HepG2 (cell line): ENCODE data around the gene FUT6. TPM values are rescaled to one million over a fixed set of nuclear protein-coding genes. Genes with fewer than 3 reads are reported as not detected.

Source experiments
- ATAC-seq: fragments of 200-7000 bp; cut with Tn5 transposase; 3 replicates; pipeline ENCODE4 v1.9.1; 2020; ENCODE audit warnings: mild to moderate bottlenecking, moderate library complexity
- BruUV-seq: library from RNA; stranded (reverse); fragments of 400-500 nt; replicated peaks from 2 replicates; lab custom pipeline; 2021; lab: Mats Ljungman, UMichigan
- CTCF ChIA-PET: fragments of 300-600 bp; formaldehyde crosslinking; extraction: SDS; loops from one replicate; lab custom pipeline; 2021; ENCODE audit warnings: low total read pairs, inconsistent platforms, low intra/inter-chr PET ratio; lab: Yijun Ruan, JAX
- POLR2A ChIA-PET: fragments of 350-600 bp; sonication (Branson Sonifier 250); formaldehyde crosslinking; loops from one replicate; lab custom pipeline; 2020; ENCODE audit warnings: antibody characterized with exemption, inconsistent platforms; lab: Yijun Ruan, JAX
- DNase-seq: peaks from one replicate; pipeline ENCODE4 v3.0.0-alpha.2; 2015; ENCODE audit warnings: low spot score
- FAIRE-seq: peaks from 3 replicates; lab custom pipeline; 2011; peaks lifted over from hg19 to GRCh38; lab: Jason Lieb, UNC
- H2AFZ ChIP-seq: one replicate; pipeline ENCODE4 v1.6.1; 2011; ENCODE audit warnings: low read length, inconsistent platforms
- H3K27ac ChIP-seq: fragments of 300-600 bp; 3 replicates; pipeline ENCODE4 v1.8.0; 2011; ENCODE audit warnings: mixed run types, mild to moderate bottlenecking, mixed read lengths, low read length, inconsistent platforms; ENCODE audit not compliant: insufficient read depth; ENCODE audit errors: extremely low read length
- H3K27me3 ChIP-seq, 2 experiments: fragments of 200-600 bp in 1 of 2; 2 replicates in 1 of 2; 3 replicates in 1 of 2; pipeline versions ENCODE4 v1.6.0 to v1.8.0; 2011; ENCODE audit warnings: low read length in 2 of 2, mild to moderate bottlenecking in 2 of 2, moderate library complexity in 2 of 2, inconsistent platforms in 1 of 2; ENCODE audit not compliant: insufficient read depth in 2 of 2, control insufficient read depth in 1 of 2
- H3K36me3 ChIP-seq, 2 experiments: fragments of 200-600 bp in 1 of 2; replicated peaks in 1 of 2; 2 replicates in 1 of 2; 3 replicates in 1 of 2; pipeline versions ENCODE4 v1.5.1 to v1.8.0; 2011; ENCODE audit warnings: low read length in 2 of 2, inconsistent platforms in 1 of 2; ENCODE audit not compliant: insufficient read depth in 2 of 2, control insufficient read depth in 1 of 2
- H3K4me1 ChIP-seq: 2 replicates; pipeline ENCODE4 v1.5.1; 2012; ENCODE audit warnings: low read length, inconsistent platforms; ENCODE audit not compliant: insufficient read depth
- H3K4me2 ChIP-seq: 2 replicates; pipeline ENCODE4 v1.6.0; 2011; ENCODE audit warnings: low read depth, low read length, inconsistent platforms
- H3K4me3 ChIP-seq, 3 experiments: fragments of 200-600 bp in 1 of 3; sonication (generic), shearing (Covaris generic) in 1 of 3; replicated peaks in 1 of 3; 2 replicates each; pipeline ENCODE4 v1.5.1; 2011 to 2016; ENCODE audit warnings: low read length in 3 of 3, inconsistent platforms in 2 of 3, low read depth in 2 of 3, mild to moderate bottlenecking in 2 of 3, control low read depth in 1 of 3, mixed read lengths in 1 of 3; ENCODE audit not compliant: insufficient read depth in 1 of 3
- H3K79me2 ChIP-seq: one replicate; pipeline ENCODE4 v1.6.1; 2011; ENCODE audit warnings: low read length, inconsistent platforms; ENCODE audit not compliant: insufficient read depth
- H3K9ac ChIP-seq: 2 replicates; pipeline ENCODE4 v1.6.0; 2011; ENCODE audit warnings: mild to moderate bottlenecking, low read depth, low read length, inconsistent platforms; ENCODE audit not compliant: insufficient read depth
- H3K9me3 ChIP-seq: 2 replicates; pipeline ENCODE4 v1.5.1; 2012; ENCODE audit warnings: mild to moderate bottlenecking, low read length
- H4K20me1 ChIP-seq: 2 replicates; pipeline ENCODE4 v1.6.0; 2011; ENCODE audit warnings: inconsistent platforms, mild to moderate bottlenecking, low read length, moderate library complexity; ENCODE audit not compliant: insufficient read depth
- EED ChIP-seq: sonication (generic); formaldehyde crosslinking; IDR thresholded peaks from 2 replicates; pipeline ENCODE4 v1.5.0; 2020; ENCODE audit warnings: mild to moderate bottlenecking, missing genetic modification reagents
- SP5 ChIP-seq: IDR thresholded peaks from 2 replicates; pipeline ENCODE4 v1.6.1; 2016; ENCODE audit warnings: low read depth, borderline replicate concordance
- SRF ChIP-seq: IDR thresholded peaks from 2 replicates; pipeline ENCODE4 v1.6.1; 2011; ENCODE audit warnings: mild to moderate bottlenecking, low read depth, low read length, moderate library complexity
- TCF12 ChIP-seq, 2 experiments: fragments of 450-650 bp in 1 of 2; sonication (generic) in 1 of 2; formaldehyde crosslinking in 1 of 2; IDR thresholded peaks; 2 replicates each; pipeline versions ENCODE4 v1.6.1 to v1.8.0; 2017 to 2022; ENCODE audit warnings: antibody characterized with exemption in 1 of 2, mild to moderate bottlenecking in 1 of 2, missing genetic modification reagents in 1 of 2, moderate library complexity in 1 of 2
- WGBS: methylation state at CpG from one replicate; pipeline ENCODE4 v1.1.6; 2017; ENCODE audit warnings: low lambda C conversion rate; 5-methylcytosine and 5-hydroxymethylcytosine counted together
- in situ Hi-C: cut with HindIII; loops from 2 replicates; pipeline ENCODE4 v1.10.0; 2017; ENCODE audit warnings: low pct_unique_long_range_greater_than_20kb; ENCODE audit not compliant: extremely low pct_ligation_motif_present
- intact Hi-C: fragments of 100-400 bp; cut with micrococcal nuclease; formaldehyde crosslinking; loops from one replicate; pipeline ENCODE4 v1.10.0; 2022; ENCODE audit not compliant: unreplicated experiment
- polyA plus RNA-seq, 8 experiments: library from polyadenylated mRNA; depleted of rRNA in 3 of 8; stranded (reverse) in 7 of 8; unstranded in 1 of 8; fragments of >200 nt; fragmentation: Illumina TruSeq in 4 of 8; extraction: Trizol in 4 of 8; gene quantifications; 2 replicates each; pipeline versions ENCODE4 v1.2.1 to v1.2.3, GENCODE V29; 2011 to 2016; ENCODE audit warnings: low read depth in 4 of 8, missing spikeins in 1 of 8, mixed read lengths in 1 of 8; ENCODE audit not compliant: insufficient read depth in 1 of 8
- total RNA-seq, 5 experiments: library from RNA; depleted of rRNA; stranded (reverse); fragments of >200 nt; fragmentation: Illumina TruSeq; extraction: Trizol; gene quantifications; 2 replicates each; pipeline ENCODE4 v1.2.3, GENCODE V29; 2016; ENCODE audit warnings: low read depth in 1 of 5
- TF ChIP-seq, protein P1 (sequence below): sonication (generic); IDR thresholded peaks from 2 replicates; pipeline ENCODE4 v1.6.1; 2016; ENCODE audit warnings: low read depth, borderline replicate concordance
- TF ChIP-seq, protein P2 (sequence below): sonication (generic); formaldehyde crosslinking; IDR thresholded peaks from 2 replicates; pipeline ENCODE4 v1.9.0; 2021; ENCODE audit warnings: missing genetic modification reagents, borderline replicate concordance

FUT6 gene
- total and polyA plus RNA-seq, 2 of the 13 experiments (the other 11 are each of a cell fraction or from before 2014, with no cell fraction given): 8.2 to 27.7 TPM

DNA sequence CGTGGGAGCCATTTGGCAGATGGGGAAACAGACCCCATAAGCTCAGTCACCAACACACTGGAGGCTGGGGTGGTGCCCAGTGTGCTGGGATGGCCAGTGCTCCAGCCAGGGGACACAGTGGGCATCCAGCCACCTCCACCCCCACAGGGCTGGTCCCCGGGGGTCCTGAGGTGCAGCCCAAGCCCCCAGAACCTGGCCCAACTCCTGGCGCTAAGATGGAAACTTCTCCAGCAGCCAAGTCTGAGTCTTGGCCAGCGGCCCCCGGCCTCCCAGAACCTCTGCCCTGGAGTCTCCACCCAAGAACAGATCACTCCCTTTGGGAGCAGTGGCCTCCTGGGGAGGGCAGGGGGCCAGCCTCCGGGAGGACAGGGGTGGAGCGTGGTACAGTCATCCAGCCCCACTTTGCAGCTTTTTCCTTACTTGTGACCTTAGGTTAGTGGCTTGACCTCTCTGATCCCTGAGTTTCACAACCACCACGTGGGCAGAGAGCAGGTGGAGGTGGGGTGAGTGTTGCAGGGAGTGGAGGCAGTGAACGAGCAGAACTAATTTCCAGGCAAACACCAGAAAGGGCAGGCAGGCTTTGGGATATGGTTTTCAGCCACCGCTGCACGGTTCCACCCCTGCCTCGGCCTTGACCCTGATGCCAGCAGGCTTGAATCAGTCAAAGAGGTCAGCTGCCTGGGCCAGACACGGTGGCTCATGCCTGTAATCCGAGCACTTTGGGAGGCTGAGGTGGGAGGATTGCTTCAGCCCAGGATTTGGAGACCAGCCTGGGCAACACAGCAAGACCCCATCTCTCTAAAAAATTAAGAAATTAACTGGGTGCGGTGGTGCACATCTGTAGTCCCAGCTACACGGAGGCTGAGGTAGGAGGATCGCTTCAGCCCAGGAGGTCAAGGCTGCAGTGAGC lies 38.9 kb downstream of the FUT6 start (continued):
- TF ChIP-seq, protein P1, sequence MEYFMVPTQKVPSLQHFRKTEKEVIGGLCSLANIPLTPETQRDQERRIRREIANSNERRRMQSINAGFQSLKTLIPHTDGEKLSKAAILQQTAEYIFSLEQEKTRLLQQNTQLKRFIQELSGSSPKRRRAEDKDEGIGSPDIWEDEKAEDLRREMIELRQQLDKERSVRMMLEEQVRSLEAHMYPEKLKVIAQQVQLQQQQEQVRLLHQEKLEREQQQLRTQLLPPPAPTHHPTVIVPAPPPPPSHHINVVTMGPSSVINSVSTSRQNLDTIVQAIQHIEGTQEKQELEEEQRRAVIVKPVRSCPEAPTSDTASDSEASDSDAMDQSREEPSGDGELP: 0 out of 2 replicates have a peak, but pooled peaks have one; percentile 39
- TF ChIP-seq, protein P2, sequence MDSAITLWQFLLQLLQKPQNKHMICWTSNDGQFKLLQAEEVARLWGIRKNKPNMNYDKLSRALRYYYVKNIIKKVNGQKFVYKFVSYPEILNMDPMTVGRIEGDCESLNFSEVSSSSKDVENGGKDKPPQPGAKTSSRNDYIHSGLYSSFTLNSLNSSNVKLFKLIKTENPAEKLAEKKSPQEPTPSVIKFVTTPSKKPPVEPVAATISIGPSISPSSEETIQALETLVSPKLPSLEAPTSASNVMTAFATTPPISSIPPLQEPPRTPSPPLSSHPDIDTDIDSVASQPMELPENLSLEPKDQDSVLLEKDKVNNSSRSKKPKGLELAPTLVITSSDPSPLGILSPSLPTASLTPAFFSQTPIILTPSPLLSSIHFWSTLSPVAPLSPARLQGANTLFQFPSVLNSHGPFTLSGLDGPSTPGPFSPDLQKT (CRISPR knock-in tag): 0 out of 2 replicates have a peak, but pooled peaks have one; percentile 7
- TF ChIP-seq SP5 (peak; percentile 24; the same call in 1 of the 2 replicates), TCF12 (IDR thresholded peaks at IDR 0.05) (no peak), TCF12 (CRISPR knock-in tag; IDR thresholded peaks at IDR 0.05) (no peak)

DNA sequence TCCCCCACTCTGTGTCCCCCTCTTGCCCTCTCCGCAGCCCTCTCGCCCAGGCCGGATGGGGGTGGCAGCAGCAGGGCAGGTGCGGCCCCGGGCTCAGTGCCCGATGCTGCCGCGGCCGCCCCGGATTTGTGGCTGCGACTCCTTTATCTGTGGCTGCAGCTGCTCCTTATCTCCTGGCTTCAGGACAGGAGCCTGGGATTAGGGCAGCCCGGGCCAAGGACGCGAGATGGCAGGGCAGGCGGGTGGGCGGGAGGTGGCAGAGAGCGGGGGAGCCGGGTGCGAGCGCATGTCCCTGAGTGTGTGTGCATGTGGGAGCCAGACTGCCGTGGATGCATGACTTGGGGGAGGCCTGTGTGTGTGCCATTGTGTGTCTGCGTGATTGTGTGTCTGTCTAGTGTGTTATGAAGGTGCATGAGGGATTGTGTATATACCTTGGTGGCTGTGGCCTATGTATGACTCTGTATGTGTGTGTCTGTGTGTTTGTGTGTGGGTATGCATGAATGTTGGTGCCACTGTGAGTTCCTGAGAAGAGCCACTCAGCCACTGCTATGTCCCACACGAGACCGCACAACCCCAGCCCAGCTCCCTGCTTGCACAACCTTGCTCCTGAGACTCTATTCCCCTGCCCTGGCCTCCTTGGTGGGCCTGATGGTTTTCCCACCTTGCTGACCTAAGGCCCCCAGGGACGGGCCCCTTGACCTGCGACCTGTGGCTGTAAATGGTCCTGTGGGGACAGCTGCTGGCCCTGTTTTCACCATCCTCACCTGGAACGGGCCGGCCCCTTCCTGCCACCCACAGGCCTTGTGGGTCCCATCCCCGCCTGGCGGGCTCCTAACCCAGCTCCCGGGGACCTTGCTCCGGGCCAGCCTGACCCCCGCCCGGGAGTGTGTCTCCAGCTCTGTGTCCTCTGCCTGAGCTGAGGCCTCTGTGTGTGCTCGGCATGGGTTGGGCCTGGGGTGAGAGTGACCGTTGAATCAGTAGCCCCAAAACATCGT lies 40.0 kb downstream of the FUT6 start:
- H3K27ac ChIP-seq: no peak overlapping the region
- ATAC-seq (peak; percentile 37), DNase-seq (no peak), FAIRE-seq (no peak)
- H3K27me3 ChIP-seq: peaks cover 0 to 5% of the 10 kb centered on the region in 2 experiments; a peak in 2 of 5 replicates
- H3K4me1 ChIP-seq: peaks cover 55% of the 10 kb centered on the region
- no peak overlapping the region for H2AFZ ChIP-seq
- H3K36me3 ChIP-seq: no peaks in the 10 kb centered on the region
- no peaks in the 10 kb centered on the region for H3K79me2 ChIP-seq
- intact Hi-C loops (loop anchor here (10.0 kb wide), 1 partner anchor 225 kb away; no protein-coding TSS in a partner anchor), in situ Hi-C loops (loop anchor here (5.0 kb wide), 2 partner anchors 178 to 223 kb away; partner anchors contain the start of gene RANBP3)
- ChIA-PET CTCF (no interaction called here), POLR2A (interaction anchor here (0.7 to 1.7 kb wide), 5 partner anchors 8 to 180 kb away, joined by 3 to 7 read pairs (median 4); partner anchors contain the start of genes DUS3L and NDUFA11)
- BruUV-seq: no TSS peak
- peak overlapping the region; percentile 89 for H3K4me2 ChIP-seq
- H4K20me1 ChIP-seq: no peaks in the 10 kb centered on the region
- 1% methylated on average over 28 of the region's 37 CpGs for WGBS
- H3K9me3 ChIP-seq: no peaks in the 10 kb centered on the region
- H3K4me3 ChIP-seq: peak overlapping the region; percentile 12 to 56 (median 31); a peak in 5 of 6 replicates
- H3K9ac ChIP-seq: peak overlapping the region; percentile 19
- TF ChIP-seq EED (CRISPR knock-in tag) (peak; percentile 54; the same call in 1 of the 2 replicates), SRF (no peak)
